ENCODE results near the gene TMC1. TPM values are rescaled to one million over a fixed set of nuclear protein-coding genes. Genes with fewer than 3 reads are reported as not detected.

TMC1 gene
- polyA plus RNA-seq, 2 of the 4 experiments (the other 2 are of a cell fraction): 0.12 to 0.17 TPM

DNA sequence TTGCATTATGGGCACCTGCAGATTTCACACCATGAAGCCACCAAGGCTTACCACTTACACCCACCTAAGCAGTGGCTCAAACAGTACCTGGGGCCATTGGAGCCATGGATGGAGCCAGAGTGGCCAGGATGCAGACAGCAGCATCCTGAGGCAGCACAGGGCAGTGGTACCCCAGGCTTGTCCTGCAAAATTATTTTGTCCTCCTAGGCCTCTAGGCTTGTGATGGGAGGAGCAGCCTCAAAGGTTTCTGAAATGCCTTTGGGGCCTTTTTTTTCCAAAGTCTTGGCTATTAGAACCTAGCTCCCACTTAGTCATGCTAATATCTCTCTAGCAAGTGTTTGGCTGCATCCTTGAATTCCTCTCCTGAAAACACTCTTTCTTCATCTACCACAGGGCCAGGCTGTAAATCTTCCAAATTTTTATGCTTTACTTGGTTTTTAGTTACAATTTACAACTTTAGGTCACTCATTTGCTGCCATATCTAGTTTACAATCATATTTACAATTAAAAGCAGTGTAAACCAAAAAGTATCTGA, 15.7 kb downstream of the TMC1 start:
- ATAC-seq (no peak), DNase-seq (ENCODE audit: low read depth in 1 of 2, low spot score in 1 of 2) (no peak), FAIRE-seq (no peak)
- Histone ChIP-seq H3K4me3 (no peak overlapping the region), H3K4me1 (peaks cover 26% of the 10 kb centered on the region), H3K27ac (no peak overlapping the region), H3K9me3 (peaks cover 11% of the 10 kb centered on the region), H3K4me2 (no peak overlapping the region)
- CTCF ChIA-PET: no interaction called here
- POLR2A ChIA-PET: no interaction called here
- TF ChIP-seq TFCP2L1 (CRISPR knock-in tag; IDR thresholded peaks at IDR 0.05) (no peak), ZFP36 (IDR thresholded peaks at IDR 0.05; ENCODE audit: borderline replicate concordance, partially characterized antibody) (peak; percentile 91)

DNA sequence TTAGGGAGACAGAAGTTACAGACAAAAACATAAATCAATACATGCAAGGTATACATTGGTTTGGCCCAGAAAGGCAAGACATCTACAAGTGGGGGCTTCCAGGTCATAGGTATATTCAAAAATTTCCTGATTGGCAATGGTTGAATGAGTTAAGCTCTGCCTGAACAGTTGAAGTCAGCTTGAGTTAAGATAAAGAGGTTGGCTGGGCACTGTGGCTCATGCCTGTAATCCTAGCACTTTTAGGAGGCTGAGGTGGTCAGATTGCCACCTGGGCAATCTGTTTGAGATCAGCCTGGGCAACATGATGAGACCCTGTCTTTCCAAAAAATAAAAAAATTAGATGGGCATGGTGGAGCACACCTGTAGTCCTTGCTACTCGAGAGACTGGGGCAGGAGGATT, 16.3 kb downstream of the TMC1 start:
- peaks cover 32% of the 10 kb centered on the region for H3K4me1 ChIP-seq
- peaks cover 11% of the 10 kb centered on the region for H3K9me3 ChIP-seq
- TF ChIP-seq RAD21 (conservative IDR thresholded peaks at IDR 0.05 in 1 of 2, IDR thresholded peaks at IDR 0.05 in 1 of 2) (no peak), FOSL2 (IDR thresholded peaks at IDR 0.05) (no peak), FOSL2 (CRISPR knock-in tag; IDR thresholded peaks at IDR 0.05) (no peak), HOXB13 (CRISPR knock-in tag; IDR thresholded peaks at IDR 0.05; ENCODE audit: low read depth) (no peak)
- TF ChIP-seq, protein P1, sequence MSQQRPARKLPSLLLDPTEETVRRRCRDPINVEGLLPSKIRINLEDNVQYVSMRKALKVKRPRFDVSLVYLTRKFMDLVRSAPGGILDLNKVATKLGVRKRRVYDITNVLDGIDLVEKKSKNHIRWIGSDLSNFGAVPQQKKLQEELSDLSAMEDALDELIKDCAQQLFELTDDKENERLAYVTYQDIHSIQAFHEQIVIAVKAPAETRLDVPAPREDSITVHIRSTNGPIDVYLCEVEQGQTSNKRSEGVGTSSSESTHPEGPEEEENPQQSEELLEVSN (IDR thresholded peaks at IDR 0.05; ENCODE audit: borderline replicate concordance, low read depth): no peak
- H3K4me3 ChIP-seq: no peak overlapping the region
- 59% methylated on average over 1 of the region's 1 CpG for WGBS (ENCODE audit: missing lambda C conversion rate)
- ATAC-seq: no peak
- no peak overlapping the region for H3K27ac ChIP-seq
- H3K4me2 ChIP-seq: no peak overlapping the region
- DNase-seq (ENCODE audit: low read depth in 1 of 2, low spot score in 1 of 2): no peak
- CTCF ChIA-PET: no interaction called here
- FAIRE-seq: no peak
- POLR2A ChIA-PET: no interaction called here

DNA sequence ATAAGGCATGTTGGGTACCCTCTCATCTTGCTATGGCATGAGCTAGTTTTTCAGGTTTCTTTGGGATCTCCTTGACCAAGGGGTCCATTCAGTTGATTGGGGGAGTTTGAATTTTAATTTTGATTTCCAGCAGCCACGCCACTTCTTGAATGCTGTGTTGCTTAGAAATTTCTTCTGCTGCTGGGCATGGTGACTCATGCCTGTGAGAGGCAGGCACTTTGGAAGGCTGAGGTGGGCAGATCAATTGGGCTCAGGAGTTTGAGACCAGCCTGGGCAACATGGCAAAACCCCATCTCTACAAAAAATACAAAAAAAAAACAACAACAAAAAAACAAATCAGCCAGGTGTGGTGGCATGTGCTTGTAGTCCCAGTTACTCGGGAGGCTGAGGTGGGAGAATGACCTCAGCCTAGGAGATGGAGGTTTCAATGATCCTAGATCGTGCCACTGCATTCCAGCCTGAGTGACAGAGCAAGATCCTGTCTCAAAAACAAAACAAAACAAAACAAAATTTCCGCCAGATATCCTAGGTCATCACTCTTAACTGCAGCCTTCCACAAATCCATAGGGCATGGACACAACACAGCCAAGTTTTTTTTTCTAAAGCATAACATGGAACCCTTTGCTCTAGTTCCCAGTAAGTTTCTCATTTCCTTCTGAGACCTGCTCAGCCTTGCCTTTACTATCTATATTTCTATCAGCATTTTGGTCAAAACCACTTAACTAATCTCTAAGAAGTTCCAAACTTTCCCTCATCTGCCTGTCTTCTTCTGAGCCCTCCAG, 17.7 kb downstream of the TMC1 start:
- POLR2A ChIA-PET: interaction anchor here (0.6 kb wide), 1 partner anchor 46 kb away, joined by 3 read pairs; no protein-coding TSS in a partner anchor
- CTCF ChIA-PET: no interaction called here
- TF ChIP-seq MYC (IDR thresholded peaks at IDR 0.05; ENCODE audit: borderline replicate concordance, low read length) (no peak), FOSL2 (IDR thresholded peaks at IDR 0.05) (no peak), FOSL2 (CRISPR knock-in tag; IDR thresholded peaks at IDR 0.05) (peak; percentile 6; the same call in 1 of the 2 replicates)
- DNase-seq (ENCODE audit: low read depth in 1 of 2, low spot score in 1 of 2) (no peak), ATAC-seq (no peak), FAIRE-seq (no peak)
- H3K4me2 ChIP-seq: no peak overlapping the region
- 82% methylated on average over 4 of the region's 4 CpGs for WGBS (ENCODE audit: missing lambda C conversion rate)
- H3K4me3 ChIP-seq: no peak overlapping the region
- peak overlapping the region; percentile 51 to 70; a peak in 4 of 6 replicates for H3K27ac ChIP-seq
- peaks cover 34% of the 10 kb centered on the region for H3K4me1 ChIP-seq
- peaks cover 11% of the 10 kb centered on the region for H3K9me3 ChIP-seq

DNA sequence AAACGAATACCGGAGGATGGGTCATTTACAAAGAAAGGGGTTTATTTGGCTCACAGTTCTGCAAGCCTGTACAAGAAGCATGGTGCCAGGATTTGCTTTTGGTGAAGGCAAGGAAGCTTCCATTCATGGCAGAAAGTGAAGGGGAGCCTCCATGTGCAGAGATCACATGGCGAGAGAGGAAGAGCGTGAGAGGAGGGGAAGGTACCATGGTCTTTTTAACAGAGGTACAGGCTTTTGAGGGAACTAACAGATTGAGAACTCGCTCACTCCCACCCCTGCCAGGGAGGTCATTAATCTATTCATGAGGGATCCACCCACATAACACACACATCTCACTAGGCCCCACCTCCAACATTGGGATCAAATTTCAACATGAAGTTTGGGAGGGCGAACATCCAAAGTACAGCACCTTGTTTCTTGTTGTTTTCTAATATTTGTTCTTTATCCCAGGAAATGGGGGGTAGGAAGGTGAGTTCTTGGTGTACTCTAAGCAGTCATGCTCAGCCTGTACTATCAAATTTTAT, 18.5 kb downstream of the TMC1 start:
- peak; percentile 25 to 27; a peak in 3 of 6 replicates for ATAC-seq

More for the DNA sequence above, 18.5 kb downstream of the TMC1 start:
- FAIRE-seq (no peak), DNase-seq (ENCODE audit: low read depth in 1 of 2, low spot score in 1 of 2) (no peak)
- Histone ChIP-seq H3K9me3 (peaks cover 11% of the 10 kb centered on the region), H3K27ac (peak overlapping the region; percentile 51 to 70), H3K4me2 (peak overlapping the region; percentile 33; the same call in 2 of the 3 replicates), H3K4me3 (no peak overlapping the region), H3K4me1 (peaks cover 34% of the 10 kb centered on the region)
- no peak for TF ChIP-seq GATA3 (IDR thresholded peaks at IDR 0.05; ENCODE audit: borderline replicate concordance)
- no peak for TF ChIP-seq JUNB (IDR thresholded peaks at IDR 0.05)
- no peak for TF ChIP-seq EHMT2 (IDR thresholded peaks at IDR 0.05; ENCODE audit: low read depth)
- TF ChIP-seq CBX8 (IDR thresholded peaks at IDR 0.05): no peak
- TF ChIP-seq POLR2AphosphoS2 (conservative IDR thresholded peaks at IDR 0.05; ENCODE audit: low read length): no peak
- TF ChIP-seq KDM1A (IDR thresholded peaks at IDR 0.05; ENCODE audit: low read depth): no peak
- TF ChIP-seq, protein P2, sequence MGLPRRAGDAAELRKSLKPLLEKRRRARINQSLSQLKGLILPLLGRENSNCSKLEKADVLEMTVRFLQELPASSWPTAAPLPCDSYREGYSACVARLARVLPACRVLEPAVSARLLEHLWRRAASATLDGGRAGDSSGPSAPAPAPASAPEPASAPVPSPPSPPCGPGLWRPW (IDR thresholded peaks at IDR 0.05): no peak
- no peak for TF ChIP-seq BHLHE40 (IDR thresholded peaks at IDR 0.05; ENCODE audit: low read depth, low read length)
- TF ChIP-seq, protein P3, sequence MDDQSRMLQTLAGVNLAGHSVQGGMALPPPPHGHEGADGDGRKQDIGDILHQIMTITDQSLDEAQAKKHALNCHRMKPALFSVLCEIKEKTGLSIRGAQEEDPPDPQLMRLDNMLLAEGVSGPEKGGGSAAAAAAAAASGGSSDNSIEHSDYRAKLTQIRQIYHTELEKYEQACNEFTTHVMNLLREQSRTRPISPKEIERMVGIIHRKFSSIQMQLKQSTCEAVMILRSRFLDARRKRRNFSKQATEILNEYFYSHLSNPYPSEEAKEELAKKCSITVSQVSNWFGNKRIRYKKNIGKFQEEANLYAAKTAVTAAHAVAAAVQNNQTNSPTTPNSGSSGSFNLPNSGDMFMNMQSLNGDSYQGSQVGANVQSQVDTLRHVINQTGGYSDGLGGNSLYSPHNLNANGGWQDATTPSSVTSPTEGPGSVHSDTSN (IDR thresholded peaks at IDR 0.05): no peak
- TF ChIP-seq CHD4 (IDR thresholded peaks at IDR 0.05; ENCODE audit: borderline replicate concordance): no peak
- TF ChIP-seq EP300 (IDR thresholded peaks at IDR 0.05): no peak
- no peak for TF ChIP-seq JUN (IDR thresholded peaks at IDR 0.05)
- TF ChIP-seq, protein P1 (IDR thresholded peaks at IDR 0.05; ENCODE audit: borderline replicate concordance, low read depth): no peak
- no peak for TF ChIP-seq RNF2 (IDR thresholded peaks at IDR 0.05; ENCODE audit: borderline replicate concordance, low read depth)
- no peak for TF ChIP-seq FOSL2 (IDR thresholded peaks at IDR 0.05)
- no peak for TF ChIP-seq FOSL2 (CRISPR knock-in tag; IDR thresholded peaks at IDR 0.05)
- TF ChIP-seq, protein P4, sequence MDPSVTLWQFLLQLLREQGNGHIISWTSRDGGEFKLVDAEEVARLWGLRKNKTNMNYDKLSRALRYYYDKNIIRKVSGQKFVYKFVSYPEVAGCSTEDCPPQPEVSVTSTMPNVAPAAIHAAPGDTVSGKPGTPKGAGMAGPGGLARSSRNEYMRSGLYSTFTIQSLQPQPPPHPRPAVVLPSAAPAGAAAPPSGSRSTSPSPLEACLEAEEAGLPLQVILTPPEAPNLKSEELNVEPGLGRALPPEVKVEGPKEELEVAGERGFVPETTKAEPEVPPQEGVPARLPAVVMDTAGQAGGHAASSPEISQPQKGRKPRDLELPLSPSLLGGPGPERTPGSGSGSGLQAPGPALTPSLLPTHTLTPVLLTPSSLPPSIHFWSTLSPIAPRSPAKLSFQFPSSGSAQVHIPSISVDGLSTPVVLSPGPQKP (IDR thresholded peaks at IDR 0.05; ENCODE audit: low read depth, low read length): no peak
- TF ChIP-seq CEBPB (IDR thresholded peaks at IDR 0.05): no peak
- WGBS (ENCODE audit: missing lambda C conversion rate): 95% methylated on average over 6 of the region's 6 CpGs
- CTCF ChIA-PET: interaction anchor here (1.4 to 2.2 kb wide), 2 partner anchors 96 to 259 kb away, joined by 3 to 4 read pairs; no protein-coding TSS in a partner anchor
- POLR2A ChIA-PET: interaction anchor here (1.1 to 3.0 kb wide), 2 partner anchors 14 to 175 kb away, joined by 4 to 25 read pairs; partner anchors contain the start of gene ZFAND5

All from A549 (cell line).